GM23338 (cell line): ENCODE data around the gene SLC4A5. TPM values are rescaled to one million over a fixed set of nuclear protein-coding genes. Genes with fewer than 3 reads are reported as not detected.

ENCODE experiments used
- ATAC-seq: fragments of 200-7000 bp; cut with Tn5 transposase; 3 replicates; pipeline ENCODE4 v1.9.1; 2020
- DNase-seq: peaks from one replicate; pipeline ENCODE4 v3.0.0-alpha.2; 2015; ENCODE audit warnings: low spot score
- H2AFZ ChIP-seq: fragments of 200-600 bp; sonication (generic); 2 replicates; pipeline ENCODE4 v1.8.0; 2016; ENCODE audit warnings: antibody characterized with exemption, mild to moderate bottlenecking, moderate library complexity
- H3F3A ChIP-seq: fragments of 200-600 bp; sonication (generic); replicated peaks from 2 replicates; pipeline ENCODE4 v1.8.0; 2017; ENCODE audit warnings: antibody characterized with exemption, mixed run types, low read depth
- H3K27ac ChIP-seq: fragments of 200-600 bp; sonication (generic); 2 replicates; pipeline ENCODE4 v1.6.1; 2016; ENCODE audit warnings: low read depth
- H3K27me3 ChIP-seq: fragments of 200-600 bp; sonication (generic); 2 replicates; pipeline ENCODE4 v1.8.0; 2016; ENCODE audit warnings: mild to moderate bottlenecking, mixed run types, moderate library complexity; ENCODE audit not compliant: insufficient read depth
- H3K36me3 ChIP-seq: fragments of 200-600 bp; sonication (generic); 2 replicates; pipeline ENCODE4 v1.8.0; 2016; ENCODE audit warnings: mild to moderate bottlenecking; ENCODE audit not compliant: insufficient read depth
- H3K4me1 ChIP-seq: fragments of 200-600 bp; sonication (generic); 2 replicates; pipeline ENCODE4 v1.8.0; 2016; ENCODE audit warnings: mild to moderate bottlenecking, moderate library complexity; ENCODE audit not compliant: insufficient read depth
- H3K4me2 ChIP-seq: fragments of 200-600 bp; sonication (generic); 2 replicates; pipeline ENCODE4 v1.7.1; 2017; ENCODE audit warnings: mixed run types
- H3K4me3 ChIP-seq: fragments of 200-600 bp; sonication (generic); 2 replicates; pipeline ENCODE4 v1.6.1; 2016; ENCODE audit warnings: mixed run types
- H3K79me2 ChIP-seq: fragments of 200-600 bp; sonication (generic); replicated peaks from 2 replicates; pipeline ENCODE4 v1.8.0; 2017; ENCODE audit warnings: mild to moderate bottlenecking; ENCODE audit not compliant: insufficient read depth
- H3K9me2 ChIP-seq: fragments of 200-600 bp; sonication (generic); 2 replicates; pipeline ENCODE4 v1.8.0; 2017; ENCODE audit not compliant: insufficient read depth
- H4K20me1 ChIP-seq: fragments of 200-600 bp; sonication (generic); replicated peaks from 2 replicates; pipeline ENCODE4 v1.8.0; 2017; ENCODE audit warnings: mild to moderate bottlenecking; ENCODE audit not compliant: insufficient read depth
- H3K27ac Mint-ChIP-seq: 2 replicates; pipeline ENCODE4 v1.8.0; 2020; ENCODE audit warnings: inconsistent platforms, mild to moderate bottlenecking, moderate library complexity, mixed read lengths
- H3K27me3 Mint-ChIP-seq: 3 replicates; pipeline ENCODE4 v1.8.0; 2022; ENCODE audit warnings: low read depth, mild to moderate bottlenecking, moderate library complexity, mixed read lengths, inconsistent platforms; ENCODE audit not compliant: insufficient read depth, poor library complexity
- H3K36me3 Mint-ChIP-seq: 3 replicates; pipeline ENCODE4 v1.8.0; 2021; ENCODE audit warnings: low read depth, mild to moderate bottlenecking, inconsistent platforms, moderate library complexity, mixed read lengths
- H3K4me1 Mint-ChIP-seq: 3 replicates; pipeline ENCODE4 v1.8.0; 2020; ENCODE audit warnings: mild to moderate bottlenecking, inconsistent platforms, mixed read lengths
- H3K4me3 Mint-ChIP-seq: 3 replicates; pipeline ENCODE4 v1.8.0; 2021; ENCODE audit warnings: moderate library complexity, mild to moderate bottlenecking, inconsistent platforms, mixed read lengths
- H3K9me3 Mint-ChIP-seq: 3 replicates; pipeline ENCODE4 v1.8.0; 2020; ENCODE audit warnings: moderate library complexity, mild to moderate bottlenecking, inconsistent platforms, mixed read lengths
- CREB1 ChIP-seq: fragments of 250-450 bp; sonication (Bioruptor Pico); IDR thresholded peaks from 2 replicates; pipeline ENCODE4 v1.5.0; 2020; ENCODE audit warnings: low read depth, mild to moderate bottlenecking, moderate library complexity
- EZH2 ChIP-seq: fragments of 200-600 bp; sonication (generic); IDR thresholded peaks from one replicate; pipeline ENCODE4 v1.8.0; 2017; ENCODE audit warnings: antibody characterized with exemption, mild to moderate bottlenecking, low read depth; ENCODE audit not compliant: unreplicated experiment
- EZH2phosphoT487 ChIP-seq: fragments of 200-600 bp; sonication (generic); IDR thresholded peaks from one replicate; pipeline ENCODE4 v1.8.1; 2018; ENCODE audit warnings: antibody characterized with exemption; ENCODE audit not compliant: unreplicated experiment
- NANOG ChIP-seq: IDR thresholded peaks from 2 replicates; pipeline ENCODE4 v1.6.1; 2016; ENCODE audit warnings: antibody characterized with exemption, borderline replicate concordance
- ZNF331 ChIP-seq: fragments of 250-450 bp; sonication (Bioruptor Pico); IDR thresholded peaks from 2 replicates; pipeline ENCODE4 v1.5.0; 2020; ENCODE audit warnings: low read depth, mild to moderate bottlenecking, moderate library complexity
- polyA plus RNA-seq: library from polyadenylated mRNA; unstranded; fragments of >200 nt; fragmentation: Nextera tagmentation; extraction: Ambion mirVana; gene quantifications from 2 replicates; pipeline ENCODE4 v1.2.1, GENCODE V29; 2016
- total RNA-seq: library from RNA; depleted of rRNA; stranded (reverse); fragments of >200 nt; shearing (Covaris generic); gene quantifications from 2 replicates; pipeline ENCODE4 v1.2.3, GENCODE V29; 2014
- TF ChIP-seq, protein P1 (sequence below): IDR thresholded peaks from one replicate; pipeline ENCODE4 v1.6.1; 2018; ENCODE audit warnings: antibody characterized with exemption; ENCODE audit not compliant: unreplicated experiment
- TF ChIP-seq, protein P2 (sequence below): fragments of 250-450 bp; sonication (Bioruptor Pico); IDR thresholded peaks from 2 replicates; pipeline ENCODE4 v1.5.0; 2020; ENCODE audit warnings: mild to moderate bottlenecking, moderate library complexity
- TF ChIP-seq, protein P3 (sequence below), 2 experiments: fragments of 200-600 bp in 1 of 2; sonication (generic) in 1 of 2; conservative IDR thresholded peaks; 2 replicates each; pipeline versions ENCODE4 v1.5.1 to v1.6.1; 2016 to 2017; ENCODE audit warnings: antibody characterized with exemption in 2 of 2, low read depth in 2 of 2, mild to moderate bottlenecking in 2 of 2, moderate library complexity in 1 of 2

Gene SLC4A5
- total and polyA plus RNA-seq, 2 experiments from 2014 or later, result 0.24 to 0.70 TPM

DNA sequence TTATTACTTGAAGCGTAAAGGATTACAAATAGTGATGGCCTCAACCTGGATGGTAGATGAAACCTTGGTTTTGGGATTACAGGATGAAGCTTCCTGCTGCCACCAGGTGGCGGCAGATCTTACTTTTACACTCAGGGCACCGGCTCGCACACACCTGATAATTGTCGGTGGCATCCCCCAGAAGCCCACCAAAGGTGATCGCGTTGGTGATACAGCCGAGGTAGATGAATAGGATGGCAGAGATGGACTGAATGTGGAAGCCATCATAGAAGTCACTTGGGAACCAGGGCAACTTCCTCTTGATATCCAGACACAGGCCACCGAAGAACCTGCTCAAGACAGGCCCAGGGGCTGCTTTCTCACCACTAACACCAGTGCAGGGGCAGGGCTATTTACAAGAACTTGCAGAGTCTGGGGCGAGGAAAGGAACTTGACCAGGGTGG lies 93.0 kb downstream of the SLC4A5 start:
- Histone ChIP-seq H2AFZ (no peak overlapping the region; the same call in 1 of the 2 replicates), H3K9me2 (no peaks in the 10 kb centered on the region; the same call in 1 of the 2 replicates), H3K4me2 (no peak overlapping the region), H3K27me3 (no peaks in the 10 kb centered on the region), H3K27ac (no peak overlapping the region), H4K20me1 (no peaks in the 10 kb centered on the region), H3F3A (no peaks in the 10 kb centered on the region), H3K36me3 (no peaks in the 10 kb centered on the region), H3K4me3 (no peak overlapping the region), H3K79me2 (no peaks in the 10 kb centered on the region), H3K4me1 (no peaks in the 10 kb centered on the region)
- H3K9me3 Mint-ChIP-seq, result no peaks in the 10 kb centered on the region
- TF ChIP-seq, protein P1, sequence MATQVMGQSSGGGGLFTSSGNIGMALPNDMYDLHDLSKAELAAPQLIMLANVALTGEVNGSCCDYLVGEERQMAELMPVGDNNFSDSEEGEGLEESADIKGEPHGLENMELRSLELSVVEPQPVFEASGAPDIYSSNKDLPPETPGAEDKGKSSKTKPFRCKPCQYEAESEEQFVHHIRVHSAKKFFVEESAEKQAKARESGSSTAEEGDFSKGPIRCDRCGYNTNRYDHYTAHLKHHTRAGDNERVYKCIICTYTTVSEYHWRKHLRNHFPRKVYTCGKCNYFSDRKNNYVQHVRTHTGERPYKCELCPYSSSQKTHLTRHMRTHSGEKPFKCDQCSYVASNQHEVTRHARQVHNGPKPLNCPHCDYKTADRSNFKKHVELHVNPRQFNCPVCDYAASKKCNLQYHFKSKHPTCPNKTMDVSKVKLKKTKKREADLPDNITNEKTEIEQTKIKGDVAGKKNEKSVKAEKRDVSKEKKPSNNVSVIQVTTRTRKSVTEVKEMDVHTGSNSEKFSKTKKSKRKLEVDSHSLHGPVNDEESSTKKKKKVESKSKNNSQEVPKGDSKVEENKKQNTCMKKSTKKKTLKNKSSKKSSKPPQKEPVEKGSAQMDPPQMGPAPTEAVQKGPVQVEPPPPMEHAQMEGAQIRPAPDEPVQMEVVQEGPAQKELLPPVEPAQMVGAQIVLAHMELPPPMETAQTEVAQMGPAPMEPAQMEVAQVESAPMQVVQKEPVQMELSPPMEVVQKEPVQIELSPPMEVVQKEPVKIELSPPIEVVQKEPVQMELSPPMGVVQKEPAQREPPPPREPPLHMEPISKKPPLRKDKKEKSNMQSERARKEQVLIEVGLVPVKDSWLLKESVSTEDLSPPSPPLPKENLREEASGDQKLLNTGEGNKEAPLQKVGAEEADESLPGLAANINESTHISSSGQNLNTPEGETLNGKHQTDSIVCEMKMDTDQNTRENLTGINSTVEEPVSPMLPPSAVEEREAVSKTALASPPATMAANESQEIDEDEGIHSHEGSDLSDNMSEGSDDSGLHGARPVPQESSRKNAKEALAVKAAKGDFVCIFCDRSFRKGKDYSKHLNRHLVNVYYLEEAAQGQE, result no peak
- TF ChIP-seq NANOG (no peak), ZNF331 (no peak), EZH2 (no peak), CREB1 (CRISPR knock-in tag) (no peak), EZH2phosphoT487 (no peak)
- TF ChIP-seq, protein P2, sequence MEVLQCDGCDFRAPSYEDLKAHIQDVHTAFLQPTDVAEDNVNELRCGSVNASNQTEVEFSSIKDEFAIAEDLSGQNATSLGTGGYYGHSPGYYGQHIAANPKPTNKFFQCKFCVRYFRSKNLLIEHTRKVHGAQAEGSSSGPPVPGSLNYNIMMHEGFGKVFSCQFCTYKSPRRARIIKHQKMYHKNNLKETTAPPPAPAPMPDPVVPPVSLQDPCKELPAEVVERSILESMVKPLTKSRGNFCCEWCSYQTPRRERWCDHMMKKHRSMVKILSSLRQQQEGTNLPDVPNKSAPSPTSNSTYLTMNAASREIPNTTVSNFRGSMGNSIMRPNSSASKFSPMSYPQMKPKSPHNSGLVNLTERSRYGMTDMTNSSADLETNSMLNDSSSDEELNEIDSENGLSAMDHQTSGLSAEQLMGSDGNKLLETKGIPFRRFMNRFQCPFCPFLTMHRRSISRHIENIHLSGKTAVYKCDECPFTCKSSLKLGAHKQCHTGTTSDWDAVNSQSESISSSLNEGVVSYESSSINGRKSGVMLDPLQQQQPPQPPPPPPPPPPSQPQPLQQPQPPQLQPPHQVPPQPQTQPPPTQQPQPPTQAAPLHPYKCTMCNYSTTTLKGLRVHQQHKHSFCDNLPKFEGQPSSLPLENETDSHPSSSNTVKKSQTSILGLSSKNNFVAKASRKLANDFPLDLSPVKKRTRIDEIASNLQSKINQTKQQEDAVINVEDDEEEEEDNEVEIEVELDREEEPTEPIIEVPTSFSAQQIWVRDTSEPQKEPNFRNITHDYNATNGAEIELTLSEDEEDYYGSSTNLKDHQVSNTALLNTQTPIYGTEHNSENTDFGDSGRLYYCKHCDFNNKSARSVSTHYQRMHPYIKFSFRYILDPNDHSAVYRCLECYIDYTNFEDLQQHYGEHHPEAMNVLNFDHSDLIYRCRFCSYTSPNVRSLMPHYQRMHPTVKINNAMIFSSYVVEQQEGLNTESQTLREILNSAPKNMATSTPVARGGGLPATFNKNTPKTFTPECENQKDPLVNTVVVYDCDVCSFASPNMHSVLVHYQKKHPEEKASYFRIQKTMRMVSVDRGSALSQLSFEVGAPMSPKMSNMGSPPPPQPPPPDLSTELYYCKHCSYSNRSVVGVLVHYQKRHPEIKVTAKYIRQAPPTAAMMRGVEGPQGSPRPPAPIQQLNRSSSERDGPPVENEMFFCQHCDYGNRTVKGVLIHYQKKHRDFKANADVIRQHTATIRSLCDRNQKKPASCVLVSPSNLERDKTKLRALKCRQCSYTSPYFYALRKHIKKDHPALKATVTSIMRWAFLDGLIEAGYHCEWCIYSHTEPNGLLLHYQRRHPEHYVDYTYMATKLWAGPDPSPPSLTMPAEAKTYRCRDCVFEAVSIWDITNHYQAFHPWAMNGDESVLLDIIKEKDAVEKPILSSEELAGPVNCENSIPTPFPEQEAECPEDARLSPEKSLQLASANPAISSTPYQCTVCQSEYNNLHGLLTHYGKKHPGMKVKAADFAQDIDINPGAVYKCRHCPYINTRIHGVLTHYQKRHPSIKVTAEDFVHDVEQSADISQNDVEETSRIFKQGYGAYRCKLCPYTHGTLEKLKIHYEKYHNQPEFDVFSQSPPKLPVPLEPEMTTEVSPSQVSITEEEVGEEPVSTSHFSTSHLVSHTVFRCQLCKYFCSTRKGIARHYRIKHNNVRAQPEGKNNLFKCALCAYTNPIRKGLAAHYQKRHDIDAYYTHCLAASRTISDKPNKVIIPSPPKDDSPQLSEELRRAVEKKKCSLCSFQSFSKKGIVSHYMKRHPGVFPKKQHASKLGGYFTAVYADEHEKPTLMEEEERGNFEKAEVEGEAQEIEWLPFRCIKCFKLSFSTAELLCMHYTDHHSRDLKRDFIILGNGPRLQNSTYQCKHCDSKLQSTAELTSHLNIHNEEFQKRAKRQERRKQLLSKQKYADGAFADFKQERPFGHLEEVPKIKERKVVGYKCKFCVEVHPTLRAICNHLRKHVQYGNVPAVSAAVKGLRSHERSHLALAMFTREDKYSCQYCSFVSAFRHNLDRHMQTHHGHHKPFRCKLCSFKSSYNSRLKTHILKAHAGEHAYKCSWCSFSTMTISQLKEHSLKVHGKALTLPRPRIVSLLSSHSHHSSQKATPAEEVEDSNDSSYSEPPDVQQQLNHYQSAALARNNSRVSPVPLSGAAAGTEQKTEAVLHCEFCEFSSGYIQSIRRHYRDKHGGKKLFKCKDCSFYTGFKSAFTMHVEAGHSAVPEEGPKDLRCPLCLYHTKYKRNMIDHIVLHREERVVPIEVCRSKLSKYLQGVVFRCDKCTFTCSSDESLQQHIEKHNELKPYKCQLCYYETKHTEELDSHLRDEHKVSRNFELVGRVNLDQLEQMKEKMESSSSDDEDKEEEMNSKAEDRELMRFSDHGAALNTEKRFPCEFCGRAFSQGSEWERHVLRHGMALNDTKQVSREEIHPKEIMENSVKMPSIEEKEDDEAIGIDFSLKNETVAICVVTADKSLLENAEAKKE (CRISPR knock-in tag), result no peak
- TF ChIP-seq, protein P3, sequence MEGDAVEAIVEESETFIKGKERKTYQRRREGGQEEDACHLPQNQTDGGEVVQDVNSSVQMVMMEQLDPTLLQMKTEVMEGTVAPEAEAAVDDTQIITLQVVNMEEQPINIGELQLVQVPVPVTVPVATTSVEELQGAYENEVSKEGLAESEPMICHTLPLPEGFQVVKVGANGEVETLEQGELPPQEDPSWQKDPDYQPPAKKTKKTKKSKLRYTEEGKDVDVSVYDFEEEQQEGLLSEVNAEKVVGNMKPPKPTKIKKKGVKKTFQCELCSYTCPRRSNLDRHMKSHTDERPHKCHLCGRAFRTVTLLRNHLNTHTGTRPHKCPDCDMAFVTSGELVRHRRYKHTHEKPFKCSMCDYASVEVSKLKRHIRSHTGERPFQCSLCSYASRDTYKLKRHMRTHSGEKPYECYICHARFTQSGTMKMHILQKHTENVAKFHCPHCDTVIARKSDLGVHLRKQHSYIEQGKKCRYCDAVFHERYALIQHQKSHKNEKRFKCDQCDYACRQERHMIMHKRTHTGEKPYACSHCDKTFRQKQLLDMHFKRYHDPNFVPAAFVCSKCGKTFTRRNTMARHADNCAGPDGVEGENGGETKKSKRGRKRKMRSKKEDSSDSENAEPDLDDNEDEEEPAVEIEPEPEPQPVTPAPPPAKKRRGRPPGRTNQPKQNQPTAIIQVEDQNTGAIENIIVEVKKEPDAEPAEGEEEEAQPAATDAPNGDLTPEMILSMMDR (conservative IDR thresholded peaks at IDR 0.05; ENCODE audit: low read depth in 2 of 2), result peak; percentile 86 to 89
- no peaks in the 10 kb centered on the region for H3K36me3 Mint-ChIP-seq
- H3K4me1 Mint-ChIP-seq, result no peaks in the 10 kb centered on the region
- no peak overlapping the region for H3K27ac Mint-ChIP-seq
- DNase-seq, result peak; percentile 79
- H3K4me3 Mint-ChIP-seq, result no peak overlapping the region
- H3K27me3 Mint-ChIP-seq, result peaks cover 17% of the 10 kb centered on the region
- peak; percentile 91 for ATAC-seq
